ENCODE data around the gene SNX27.

The SNX27 gene

DNA sequence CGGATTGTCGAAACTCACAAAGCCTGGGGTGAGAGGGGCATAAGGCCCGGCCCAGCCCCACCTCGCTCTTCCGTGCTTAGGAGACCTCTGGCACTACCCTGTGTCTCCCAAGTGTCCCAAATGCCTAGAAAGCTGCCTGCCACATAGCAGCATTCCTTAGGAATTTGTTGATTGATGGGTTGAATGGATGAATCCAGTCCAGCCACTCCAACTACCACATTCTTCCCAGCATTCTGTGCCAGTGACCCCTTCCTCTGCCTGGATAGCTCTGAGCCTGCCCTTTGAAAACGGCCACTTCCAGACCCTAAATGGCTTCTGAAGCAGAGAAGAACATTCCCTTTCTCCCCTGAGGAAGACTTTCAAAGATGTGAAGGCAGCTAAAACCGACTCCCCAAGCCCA lies 93.3 kb downstream of the SNX27 start:
- TF ChIP-seq, protein P1, sequence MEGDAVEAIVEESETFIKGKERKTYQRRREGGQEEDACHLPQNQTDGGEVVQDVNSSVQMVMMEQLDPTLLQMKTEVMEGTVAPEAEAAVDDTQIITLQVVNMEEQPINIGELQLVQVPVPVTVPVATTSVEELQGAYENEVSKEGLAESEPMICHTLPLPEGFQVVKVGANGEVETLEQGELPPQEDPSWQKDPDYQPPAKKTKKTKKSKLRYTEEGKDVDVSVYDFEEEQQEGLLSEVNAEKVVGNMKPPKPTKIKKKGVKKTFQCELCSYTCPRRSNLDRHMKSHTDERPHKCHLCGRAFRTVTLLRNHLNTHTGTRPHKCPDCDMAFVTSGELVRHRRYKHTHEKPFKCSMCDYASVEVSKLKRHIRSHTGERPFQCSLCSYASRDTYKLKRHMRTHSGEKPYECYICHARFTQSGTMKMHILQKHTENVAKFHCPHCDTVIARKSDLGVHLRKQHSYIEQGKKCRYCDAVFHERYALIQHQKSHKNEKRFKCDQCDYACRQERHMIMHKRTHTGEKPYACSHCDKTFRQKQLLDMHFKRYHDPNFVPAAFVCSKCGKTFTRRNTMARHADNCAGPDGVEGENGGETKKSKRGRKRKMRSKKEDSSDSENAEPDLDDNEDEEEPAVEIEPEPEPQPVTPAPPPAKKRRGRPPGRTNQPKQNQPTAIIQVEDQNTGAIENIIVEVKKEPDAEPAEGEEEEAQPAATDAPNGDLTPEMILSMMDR (IDR thresholded peaks at IDR 0.05), result no peak

DNA sequence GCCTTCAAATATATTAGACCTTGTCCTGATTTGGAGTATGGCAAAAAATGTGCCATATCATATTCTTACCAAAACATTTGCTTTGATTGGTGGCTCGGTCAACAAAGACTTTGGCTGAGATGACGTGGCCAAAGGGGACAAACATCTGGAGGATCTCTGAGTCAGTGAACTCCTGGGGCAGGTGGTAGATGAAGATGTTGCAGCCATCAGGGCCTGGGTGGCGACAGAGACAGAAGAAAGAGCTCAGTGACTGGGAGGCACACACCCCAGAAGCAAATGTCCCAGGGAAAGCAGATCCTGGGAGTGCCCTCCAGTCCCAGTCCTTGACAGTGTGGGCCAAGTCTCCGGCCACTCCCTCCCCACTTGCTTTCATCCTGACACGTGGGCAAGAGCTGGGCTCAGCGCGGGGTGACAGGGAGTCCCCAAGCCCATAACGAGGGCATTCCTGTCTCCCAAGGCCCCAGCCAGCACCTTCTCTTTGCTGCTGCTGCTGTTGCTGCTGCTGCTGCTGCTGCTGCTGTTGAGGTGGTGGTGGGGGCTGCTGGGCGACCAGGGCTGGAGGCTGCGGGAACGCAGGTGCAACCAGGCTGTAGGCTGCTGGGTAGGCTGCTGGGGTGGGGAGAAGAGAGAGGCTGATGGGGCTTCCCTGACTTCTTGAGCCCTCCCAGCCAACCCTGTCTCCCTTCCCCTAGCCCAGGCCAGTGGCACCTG lies 94.1 kb downstream of the SNX27 start:
- TF ChIP-seq, protein P1 (IDR thresholded peaks at IDR 0.05), result no peak

DNA sequence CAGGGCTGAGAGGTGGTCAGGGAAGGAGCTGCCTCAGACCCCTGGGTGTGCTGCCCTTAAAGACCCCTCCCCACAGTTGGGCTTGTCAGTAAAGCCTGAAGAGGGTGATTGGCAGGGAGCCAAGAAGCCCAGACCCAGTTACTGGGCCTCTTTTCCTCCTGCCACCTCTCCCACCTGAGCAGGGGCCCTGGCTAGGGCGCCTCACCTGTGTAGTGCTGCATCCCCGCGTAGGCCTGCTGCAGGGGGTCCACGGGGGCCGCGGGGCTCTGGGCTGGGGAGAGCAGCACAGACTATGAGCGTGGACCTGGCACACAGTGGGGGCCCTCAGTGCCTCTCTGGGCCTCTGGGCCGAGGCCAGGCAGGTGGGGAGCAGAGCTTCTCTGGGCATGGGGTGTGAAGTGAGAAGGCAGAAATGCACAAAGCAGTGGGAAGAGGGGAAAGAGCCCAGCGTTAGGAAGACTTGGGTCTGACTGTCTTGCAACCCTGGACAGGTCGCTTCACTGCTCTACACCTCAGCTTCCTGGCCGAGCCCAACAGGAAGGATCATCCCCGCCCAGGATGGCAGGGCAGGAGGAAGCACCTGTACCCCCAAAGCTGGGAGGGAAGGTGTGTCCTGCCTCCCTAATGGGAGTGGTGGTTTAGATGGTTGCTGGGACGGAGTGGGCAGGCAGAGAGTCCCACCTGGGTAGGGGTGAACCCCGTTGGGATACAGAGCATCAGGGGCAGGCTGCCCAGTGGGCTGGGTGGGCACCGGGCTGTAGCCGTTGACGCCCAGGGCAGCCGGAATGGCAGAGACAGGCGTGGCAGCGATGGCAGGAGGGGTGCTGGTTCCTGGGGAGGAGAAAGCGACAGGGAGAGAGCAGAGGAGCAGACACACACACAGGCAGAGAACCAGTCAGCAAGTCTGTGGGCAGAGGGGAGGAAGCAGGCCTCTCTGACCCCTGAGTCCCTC lies 94.9 kb downstream of the SNX27 start:
- TF ChIP-seq, protein P1 (IDR thresholded peaks at IDR 0.05), result no peak

DNA sequence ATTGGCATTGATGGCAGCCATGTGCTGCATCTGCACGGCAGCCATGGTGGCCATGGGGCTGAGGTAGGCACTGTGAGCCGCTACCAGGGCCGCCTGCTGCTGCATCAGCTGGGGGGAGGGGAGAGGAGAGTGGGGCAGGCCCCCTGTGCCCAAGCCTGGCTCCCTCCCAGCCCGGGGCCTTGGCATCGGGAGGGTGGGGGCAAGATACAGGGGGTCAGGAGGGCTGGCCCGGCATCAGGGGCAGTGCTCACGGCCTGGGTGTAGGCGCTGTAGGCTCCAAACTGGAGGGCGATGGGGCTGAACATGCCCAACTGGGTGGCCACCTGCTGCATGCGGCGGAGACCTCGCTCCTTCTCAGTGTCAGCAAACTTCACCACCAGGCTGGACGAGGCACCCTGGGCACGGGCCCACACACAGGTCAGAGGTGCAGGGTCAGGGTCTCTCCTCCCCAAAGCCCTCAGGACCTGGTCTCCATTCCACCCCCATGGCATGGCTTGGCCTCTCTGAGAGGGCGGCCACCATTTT lies 95.8 kb downstream of the SNX27 start:
- TF ChIP-seq, protein P1 (IDR thresholded peaks at IDR 0.05), result no peak

DNA sequence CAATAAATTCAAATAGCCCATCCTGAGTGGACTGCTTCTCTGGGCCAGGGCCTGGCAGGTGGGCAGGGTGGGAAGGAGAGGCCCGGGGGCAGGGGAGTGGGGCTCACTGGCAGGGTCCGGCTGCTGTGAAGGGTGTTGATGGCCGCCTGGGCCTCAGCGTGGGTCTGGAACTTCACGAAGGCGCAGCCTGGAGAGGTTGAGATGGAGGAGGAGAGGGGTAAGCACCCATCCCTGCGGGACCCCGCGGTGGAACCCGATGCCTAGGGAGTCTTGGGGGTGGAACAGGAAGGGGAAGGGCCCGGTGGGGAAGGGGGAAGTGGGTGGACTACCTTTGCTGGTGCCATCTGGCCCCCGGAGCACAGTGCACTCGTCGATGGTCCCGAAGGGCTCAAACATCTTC lies 97.0 kb downstream of the SNX27 start:
- TF ChIP-seq, protein P1 (IDR thresholded peaks at IDR 0.05), result no peak

DNA sequence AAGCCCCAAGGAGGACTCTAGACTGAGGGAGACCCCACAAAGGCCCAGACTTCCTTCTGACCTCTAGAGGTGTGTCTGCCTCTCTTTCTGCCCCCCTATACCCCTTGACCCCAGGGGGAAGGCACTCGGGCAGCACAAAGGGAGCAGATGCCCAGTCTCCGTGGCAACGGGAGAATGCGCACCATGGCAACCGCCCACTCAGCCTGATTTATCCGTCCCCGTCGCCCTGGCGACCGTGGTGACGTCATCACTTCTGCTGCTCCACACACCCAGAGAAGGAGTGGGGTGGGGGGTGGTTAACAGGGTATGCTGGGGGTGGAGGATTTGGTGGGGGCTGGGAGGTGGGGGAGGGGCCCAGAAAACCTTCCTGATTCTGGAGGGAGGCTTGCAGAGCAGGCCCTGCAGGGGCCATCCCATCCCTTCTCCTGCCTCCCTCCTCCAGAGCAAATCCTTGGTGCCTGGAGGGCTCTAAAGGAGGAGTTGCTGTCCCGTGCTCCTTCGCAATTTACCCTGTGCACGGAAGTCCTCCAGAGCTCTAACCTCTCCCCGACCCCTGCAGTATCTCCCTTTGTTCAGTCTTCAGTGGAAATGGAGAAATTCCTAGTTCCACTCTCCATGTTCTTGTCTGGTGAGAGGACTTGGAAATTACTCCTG lies 98.5 kb downstream of the SNX27 start:
- TF ChIP-seq, protein P1 (IDR thresholded peaks at IDR 0.05), result no peak
